NOMO-1 treated with dmso at 0.1 percent for 144 hours (cell line): ENCODE results near the gene TAGLN3.

Experiments
- DNase-seq: peaks from one replicate; lab custom pipeline; 2025; ENCODE audit not compliant: unreplicated experiment; lab: John Stamatoyannopoulos, UW

Gene TAGLN3

DNA sequence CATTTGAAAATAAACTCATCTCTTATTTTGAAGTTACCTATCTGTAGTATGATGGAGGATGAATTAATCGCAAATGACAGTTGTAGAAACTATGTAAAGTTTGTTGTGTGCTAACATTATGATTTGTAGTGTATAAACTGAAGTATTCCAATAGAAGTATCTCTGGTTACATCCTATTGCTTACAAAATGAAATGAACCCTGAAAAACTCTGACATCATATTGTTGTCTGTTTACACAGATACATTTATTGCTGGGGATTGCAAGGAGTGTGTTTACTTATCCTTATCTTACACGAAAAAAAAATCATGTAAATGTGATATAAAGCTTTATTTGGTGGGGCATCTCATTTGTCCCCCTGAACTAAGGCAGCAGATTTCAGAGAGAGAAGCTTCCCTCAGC, 22.5 kb upstream of the TAGLN3 start:
- no peak for DNase-seq

DNA sequence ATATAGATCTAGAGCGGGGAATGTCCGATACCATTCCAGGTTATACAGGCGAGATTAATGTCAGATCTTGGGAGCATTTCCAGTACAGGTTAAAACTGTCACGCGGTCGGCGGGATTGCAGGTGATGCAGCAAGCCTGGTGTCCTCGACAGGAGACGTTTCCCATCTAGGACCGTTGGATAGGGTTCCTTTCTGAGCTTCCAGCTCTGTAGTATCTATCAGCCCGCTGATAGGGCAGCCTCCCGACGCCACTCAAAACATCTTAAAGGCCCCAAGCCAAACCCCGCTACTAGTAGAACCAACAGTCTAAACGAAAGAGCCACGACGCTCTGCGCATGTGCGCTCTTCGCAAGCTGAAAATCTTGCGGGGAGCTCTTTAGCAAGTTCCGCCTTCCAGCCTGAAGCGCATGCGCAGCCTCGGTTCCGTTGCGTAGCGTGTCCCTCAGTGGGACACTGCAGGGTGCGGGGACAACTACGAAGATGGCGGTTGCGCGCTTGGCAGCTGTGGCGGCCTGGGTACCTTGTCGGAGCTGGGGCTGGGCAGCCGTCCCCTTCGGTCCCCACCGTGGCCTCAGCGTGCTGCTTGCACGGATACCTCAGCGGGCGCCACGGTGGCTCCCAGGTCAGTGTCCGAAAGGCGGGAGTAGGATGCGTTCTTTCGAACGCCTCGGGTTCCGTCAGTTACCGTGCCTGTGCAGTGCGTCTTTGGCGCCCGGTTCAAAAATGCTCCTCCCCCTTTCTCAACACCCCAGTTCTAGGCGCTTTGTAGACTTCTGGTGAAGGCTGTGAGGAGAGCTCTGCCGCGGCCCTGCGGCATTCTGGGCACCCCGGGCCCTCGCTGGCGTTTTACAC, 19.9 kb upstream of the TAGLN3 start, which contains the start of gene ABHD10:
TSS of gene ABHD10 (plus strand) at position 444 of the 851 bp plus-strand sequence. CDS start at position 480, 36 bp downstream.
- DNase-seq, result peak; percentile 81

DNA sequence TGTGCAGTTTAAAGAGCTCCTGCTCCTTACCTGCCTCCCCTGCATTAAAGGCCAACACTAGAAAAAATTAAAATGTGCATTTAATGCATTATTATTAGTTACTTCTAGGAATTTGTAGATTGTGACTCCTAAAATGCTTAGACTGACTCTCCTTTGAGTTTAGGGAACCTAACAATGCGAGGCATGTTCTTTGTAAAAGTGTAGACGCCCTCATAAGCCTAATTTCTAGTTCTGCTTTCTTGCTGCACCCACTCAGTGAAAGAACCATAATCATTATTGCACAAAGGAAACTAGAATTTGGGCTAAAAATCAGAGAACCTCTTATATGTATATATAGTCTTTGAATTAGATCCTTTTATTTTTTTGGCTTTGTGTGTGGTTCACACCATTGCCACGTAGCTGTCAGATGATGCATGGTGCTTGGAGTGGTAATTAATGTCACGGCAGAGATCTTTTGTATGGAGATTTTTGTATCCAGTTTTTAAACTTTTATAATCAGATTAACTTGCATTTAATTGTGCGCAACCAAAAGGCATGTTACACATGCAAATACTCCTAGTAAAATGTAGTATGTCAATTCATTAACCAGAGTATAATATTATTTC, 19.2 kb upstream of the TAGLN3 start:
- DNase-seq, result peak; percentile 60

DNA sequence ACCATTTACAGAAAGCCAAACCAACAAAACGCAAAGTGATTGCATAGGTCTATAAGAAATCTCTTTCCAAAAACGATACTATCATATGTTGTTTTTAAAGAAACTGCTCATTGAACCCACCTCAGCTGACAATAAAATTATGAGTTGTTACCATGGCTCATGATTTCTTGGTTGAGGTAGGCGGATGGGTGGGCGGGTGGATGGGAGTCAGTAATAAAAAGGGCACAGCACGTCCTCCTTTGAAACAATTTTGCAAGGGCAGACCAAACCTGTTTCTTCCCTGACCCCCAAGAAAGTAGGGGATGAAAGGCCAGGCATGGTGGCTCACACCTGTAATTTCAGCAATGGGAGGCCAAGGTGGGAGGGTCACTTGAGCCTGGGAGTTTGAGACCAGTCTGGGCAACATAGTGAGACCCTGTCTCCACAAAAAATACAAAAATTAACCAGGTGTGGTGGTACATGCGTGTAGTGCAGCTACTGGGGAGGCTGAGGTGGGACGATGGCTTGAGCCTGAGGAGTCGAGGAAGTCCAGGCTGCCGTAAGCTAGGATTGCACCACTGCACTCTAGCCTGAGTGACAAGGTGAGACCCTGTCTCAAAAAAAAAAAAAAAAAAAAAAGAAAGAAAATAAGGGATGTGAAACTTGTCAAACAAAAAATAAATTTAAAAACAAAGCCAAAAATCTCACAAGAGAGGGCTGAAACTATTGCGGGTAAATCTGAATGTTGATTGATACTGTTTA, 17.8 kb upstream of the TAGLN3 start:
- DNase-seq, result no peak

DNA sequence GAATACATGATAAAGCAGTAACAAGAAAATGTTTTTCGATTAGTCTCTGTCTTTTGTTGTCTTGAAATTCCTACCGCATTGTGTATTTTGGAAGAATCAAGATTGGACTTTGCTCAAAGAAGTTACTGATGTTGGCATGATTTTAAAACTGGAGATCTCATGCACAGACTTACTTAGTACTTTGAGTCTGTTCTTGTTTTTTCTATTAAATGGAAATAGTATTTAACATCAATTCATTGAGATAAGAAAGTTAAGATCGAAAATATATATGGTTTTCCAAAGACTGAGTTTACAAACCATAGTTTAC, 17.3 kb upstream of the TAGLN3 start:
- no peak for DNase-seq

DNA sequence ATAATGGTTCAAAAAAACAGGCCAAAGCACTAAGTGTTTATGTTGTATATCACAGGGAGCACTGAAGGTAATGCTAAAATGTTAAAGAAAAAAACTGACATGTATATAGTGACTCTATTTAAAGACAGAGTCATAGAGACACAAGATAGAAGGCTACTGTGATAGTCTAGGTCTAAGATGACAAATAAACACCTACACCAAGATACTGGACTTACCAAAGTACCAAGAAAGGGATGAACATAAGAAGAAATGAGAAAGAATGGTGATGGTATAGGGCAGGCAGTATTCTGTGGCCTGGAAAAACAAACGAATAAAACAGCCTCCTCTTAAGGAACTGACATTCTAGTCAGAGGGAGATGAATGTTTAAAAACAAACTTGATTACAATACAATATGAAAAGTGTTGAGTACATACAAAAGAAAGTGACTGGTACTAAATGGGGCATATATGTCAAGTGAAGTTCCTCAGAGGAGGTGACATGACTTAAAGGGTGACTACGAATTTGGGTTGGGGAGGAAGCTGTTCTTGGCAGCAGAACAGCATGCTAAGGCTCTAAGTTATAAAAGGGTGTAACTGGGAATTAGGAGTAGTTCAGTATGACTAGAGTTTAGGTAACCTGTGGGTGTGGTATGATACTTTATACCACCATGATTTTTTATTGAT, 14.0 kb upstream of the TAGLN3 start:
- DNase-seq, result no peak

DNA sequence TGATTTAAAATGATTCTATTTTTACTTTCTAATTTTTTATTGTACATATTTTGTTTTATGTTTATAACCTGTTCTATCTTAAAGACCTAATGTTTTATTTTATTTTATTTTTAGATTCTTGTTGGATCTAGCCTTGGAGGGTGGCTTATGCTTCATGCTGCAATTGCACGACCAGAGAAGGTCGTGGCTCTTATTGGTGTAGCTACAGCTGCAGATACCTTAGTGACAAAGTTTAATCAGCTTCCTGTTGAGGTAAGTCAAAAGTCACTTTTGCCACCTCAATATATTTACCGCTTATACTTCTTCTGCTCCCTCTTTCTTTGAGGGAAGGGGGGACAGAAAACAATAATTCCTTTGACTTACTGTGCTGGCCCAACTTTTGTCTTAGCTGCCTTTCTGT, 11.9 kb upstream of the TAGLN3 start:
- DNase-seq, result no peak

DNA sequence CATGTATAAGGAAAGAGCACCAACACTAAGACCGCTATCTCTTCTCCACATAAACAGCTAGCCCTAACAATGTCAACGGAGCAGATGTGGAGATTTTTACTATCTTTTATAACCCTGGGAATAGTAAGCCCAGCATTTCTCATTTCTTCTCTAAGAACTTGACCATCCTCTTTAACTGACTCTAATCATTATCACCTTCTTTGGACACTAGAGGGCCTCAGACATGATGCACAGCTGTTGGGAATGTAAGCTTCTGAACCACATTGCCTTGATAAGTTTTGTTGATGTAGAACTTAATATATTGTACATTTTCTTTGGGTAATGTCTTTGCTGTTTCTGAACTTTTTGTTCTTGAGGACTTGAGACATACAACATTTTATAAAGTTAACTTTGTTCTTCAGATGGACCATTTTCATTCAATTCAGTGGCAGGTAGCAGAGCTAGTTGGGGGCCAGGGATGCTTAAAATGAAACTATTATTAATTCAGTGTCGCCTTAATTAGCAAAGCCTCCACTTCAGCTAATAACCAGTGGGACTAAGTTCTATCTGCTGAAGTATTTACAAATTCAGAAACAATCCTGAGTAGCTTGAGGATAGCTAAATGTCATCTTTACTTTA, 9.6 kb upstream of the TAGLN3 start:
- DNase-seq, result no peak

DNA sequence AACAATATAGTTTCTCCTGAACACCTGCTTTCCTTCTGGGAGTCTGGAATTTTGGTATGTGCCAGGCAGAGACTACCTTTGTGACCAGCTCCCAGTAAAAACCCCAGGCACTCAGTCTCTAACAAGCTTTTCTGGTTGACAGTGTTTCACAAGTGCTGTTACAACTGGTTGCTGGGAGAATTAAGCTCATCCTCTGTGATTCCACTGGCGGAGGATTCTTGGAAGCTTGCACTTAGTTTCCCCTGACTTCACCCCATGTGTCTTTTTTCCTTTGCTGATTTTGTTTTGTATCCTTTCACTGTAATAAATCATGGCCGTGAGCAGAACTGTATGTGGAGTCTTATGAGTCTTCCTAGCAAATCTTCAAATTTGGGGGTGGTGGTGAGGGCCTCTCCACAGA, 5.7 kb upstream of the TAGLN3 start:
- no peak for DNase-seq

DNA sequence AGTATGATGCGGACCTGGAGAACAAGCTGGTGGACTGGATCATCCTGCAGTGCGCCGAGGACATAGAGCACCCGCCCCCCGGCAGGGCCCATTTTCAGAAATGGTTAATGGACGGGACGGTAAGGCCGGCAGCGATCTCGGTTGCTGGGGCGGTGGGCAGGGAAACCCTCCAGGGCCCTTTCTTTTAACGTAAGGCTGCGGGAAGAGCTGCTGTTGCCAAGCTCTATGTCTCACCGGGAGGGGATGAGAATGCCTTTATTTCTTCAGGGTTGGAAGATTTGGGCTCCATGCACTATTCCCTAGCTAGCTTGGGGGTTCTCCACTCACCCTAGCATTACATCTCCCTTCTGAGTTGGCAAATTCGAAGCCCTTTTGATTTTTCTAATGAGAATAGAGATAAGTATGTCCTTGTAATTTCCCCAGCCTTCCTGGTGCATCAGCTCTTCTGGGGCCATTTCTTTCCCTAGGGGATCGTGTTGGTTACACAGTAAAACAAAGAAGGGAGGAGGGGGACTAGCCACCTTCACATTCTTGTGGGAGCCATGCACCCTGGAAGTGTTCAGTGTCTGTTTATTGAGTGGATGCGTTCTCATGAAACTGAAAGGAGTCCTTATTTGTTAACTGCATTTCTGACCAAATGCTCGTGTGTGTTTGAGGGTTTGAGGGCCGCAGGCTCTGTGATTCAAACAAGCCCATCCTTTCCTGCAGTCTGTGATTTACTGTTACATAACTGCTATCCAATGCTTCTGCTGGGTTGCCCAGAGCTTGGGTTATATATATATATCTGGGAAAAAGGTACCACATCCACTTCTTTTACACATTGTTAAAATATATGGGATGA, 982 bp downstream of the TAGLN3 start:
- no peak for DNase-seq

DNA sequence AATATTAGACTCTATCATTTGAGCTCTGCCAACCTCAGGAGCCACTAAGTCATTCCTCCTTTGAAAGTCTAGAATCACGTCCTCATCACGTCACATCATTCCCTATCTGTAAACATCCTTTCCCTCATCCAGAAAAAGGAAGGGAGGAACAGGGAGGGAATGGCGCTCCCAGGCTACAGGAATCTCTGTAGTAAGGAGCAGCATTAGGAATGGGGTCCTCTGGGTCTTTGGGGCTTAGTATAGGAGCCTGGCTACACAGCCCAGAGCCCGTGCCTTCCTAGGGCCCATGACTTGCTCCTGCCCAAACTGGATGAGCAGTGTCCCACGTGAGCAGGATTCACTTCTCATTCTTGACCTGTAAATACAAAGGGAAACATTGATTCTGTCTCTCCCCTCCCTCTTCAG, 1.6 kb downstream of the TAGLN3 start:
- DNase-seq, result no peak

DNA sequence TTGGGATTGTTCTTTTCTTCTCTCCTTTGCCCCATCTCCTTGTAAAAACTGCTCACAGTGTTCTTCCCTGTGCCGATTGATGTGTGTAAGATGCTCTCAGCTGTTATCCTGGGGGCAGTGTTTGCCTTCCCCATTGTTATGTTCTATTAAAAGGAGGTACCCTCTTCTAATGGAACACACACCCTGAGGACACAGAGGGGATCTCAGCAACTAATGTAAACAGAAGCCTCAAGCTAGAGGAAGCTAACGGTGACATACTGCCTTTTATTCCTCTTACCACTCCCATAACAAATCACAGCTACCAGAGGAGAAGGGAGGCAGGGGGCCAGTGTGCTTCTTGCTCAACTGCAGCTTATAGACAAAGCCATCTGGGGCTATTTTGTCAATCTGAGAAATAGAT, 2.2 kb downstream of the TAGLN3 start:
- DNase-seq, result no peak

DNA sequence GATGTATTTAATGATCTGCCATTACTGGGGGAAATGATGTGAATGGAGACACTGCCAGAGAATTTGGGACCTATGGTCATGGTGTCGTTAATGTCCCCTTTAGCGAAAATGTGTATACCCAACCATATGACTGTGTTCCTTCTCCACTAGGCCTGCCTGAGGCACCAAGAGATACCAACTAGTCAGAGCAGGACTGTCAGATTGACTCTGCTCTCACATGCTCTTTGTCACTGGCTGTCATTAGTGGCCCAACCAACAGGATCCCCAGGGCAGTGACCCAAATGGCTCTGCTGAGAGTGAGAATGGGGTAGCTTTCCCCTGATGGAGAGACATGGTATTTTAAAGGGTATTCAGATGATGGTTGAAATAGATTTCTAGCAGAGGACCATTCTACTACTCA, 2.8 kb downstream of the TAGLN3 start:
- DNase-seq, result no peak

DNA sequence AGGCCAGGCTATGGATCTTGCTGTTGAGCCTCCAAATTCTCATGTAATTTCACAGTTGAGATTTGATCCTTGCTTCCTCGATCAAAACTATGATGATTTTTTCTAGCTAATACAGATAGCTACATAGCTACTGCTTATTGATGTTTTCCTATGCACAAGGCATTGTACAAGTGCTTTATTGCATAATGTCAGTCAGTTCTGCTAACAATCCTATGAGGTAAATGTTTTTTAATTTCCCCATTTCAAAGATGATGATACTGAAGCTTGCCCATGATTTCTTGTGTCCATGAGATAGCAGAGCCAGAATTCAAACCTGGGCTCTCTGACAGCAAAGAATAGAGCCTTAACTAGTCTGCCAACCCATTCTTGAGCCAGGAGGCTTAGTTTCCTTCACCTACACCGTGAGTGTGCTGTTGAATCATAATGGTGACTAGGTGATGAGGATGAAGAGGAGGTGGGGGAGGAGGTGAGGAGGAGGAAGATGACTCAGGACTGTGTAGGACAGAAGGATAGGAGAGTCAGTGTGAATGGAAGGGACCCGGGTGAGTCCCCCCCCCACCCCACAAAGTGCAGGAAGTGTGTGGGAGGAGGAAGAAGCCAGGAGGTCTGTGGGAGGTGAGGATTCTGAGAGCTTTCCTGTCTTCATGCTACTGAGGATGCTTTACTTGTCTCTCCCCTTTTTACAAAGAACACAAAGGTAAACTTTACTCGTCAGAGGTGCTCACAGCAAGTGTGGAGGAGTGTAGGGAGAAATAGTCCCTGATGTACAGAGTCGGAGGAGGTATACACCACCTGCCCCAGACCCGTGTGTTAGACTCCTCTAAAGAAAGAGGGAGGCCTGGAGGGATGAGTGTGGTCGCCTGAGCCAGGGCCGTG, 3.6 kb downstream of the TAGLN3 start:
- DNase-seq, result no peak

DNA sequence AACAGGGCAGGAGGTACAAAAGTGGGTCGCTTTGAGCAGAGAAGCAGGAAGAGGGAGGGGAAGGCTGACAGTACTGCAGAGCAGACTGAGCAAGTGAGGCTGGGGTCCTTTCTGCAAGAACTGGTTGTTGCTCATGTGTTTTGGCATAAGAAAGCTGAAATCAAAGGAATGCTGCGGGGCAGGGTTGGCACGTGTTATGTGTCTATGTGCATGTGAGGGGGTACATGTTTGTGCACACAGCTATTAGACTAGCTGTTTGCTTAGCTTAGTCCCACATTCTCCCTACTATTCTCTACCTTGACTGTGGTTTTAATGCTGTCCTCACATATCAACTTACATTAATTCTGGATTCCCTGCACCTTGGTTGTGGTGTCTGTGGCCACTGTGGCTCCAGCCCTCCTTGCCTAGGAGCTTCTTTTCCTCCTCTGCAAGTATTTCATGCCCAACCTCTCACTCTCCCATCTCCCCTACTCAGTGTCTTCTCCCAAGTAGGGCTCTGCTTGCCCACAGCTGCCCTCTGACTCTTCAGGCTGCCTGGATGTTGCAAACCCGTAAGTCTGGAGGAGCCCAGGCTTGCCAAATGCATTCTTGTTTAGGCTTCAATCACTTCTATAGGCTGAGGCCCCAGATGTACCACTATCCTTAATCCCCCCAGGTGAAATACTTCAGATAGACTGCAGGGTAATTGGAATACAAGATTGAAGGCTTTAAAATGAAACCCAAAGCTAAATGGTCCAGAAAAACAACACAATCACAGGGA, 4.8 kb downstream of the TAGLN3 start:
- DNase-seq, result no peak

DNA sequence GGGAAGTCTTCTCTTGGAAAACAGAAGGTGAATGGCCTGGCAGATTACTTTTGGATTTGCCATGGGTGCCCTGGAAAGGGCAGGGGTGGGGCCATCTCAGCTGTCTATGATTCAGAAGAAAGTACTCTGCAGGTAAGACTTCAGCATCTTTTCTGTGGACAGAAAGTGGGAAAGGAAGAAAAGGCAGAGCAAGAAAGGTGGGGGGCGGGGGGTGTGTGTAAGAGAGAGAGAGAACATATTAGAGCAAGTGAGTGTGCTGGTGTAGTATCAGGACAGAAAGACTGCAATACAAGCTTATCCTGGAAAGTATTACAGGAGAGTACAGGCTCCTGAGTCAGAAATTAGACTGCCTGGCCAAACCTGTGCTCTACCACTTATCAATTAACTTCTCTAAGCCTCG, 5.5 kb downstream of the TAGLN3 start:
- no peak for DNase-seq

DNA sequence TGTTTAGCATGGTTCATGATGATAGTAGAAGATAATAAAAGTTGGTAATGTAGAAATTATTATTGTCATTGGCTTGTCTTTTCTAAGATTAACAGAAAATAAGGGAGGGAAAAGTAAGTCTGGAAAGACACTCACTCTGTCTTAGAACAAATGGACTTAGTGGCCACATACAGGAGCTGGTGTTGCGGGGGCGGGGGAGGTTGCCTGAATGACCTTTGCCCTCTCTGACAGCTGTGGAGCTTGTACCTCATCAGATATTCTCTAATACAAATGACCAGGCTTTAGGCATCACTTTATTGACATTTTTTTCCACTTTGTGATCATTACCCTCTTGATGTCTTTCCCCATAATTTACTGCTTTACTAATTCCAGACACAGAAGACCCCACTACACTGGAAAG, 5.9 kb downstream of the TAGLN3 start:
- no peak for DNase-seq

DNA sequence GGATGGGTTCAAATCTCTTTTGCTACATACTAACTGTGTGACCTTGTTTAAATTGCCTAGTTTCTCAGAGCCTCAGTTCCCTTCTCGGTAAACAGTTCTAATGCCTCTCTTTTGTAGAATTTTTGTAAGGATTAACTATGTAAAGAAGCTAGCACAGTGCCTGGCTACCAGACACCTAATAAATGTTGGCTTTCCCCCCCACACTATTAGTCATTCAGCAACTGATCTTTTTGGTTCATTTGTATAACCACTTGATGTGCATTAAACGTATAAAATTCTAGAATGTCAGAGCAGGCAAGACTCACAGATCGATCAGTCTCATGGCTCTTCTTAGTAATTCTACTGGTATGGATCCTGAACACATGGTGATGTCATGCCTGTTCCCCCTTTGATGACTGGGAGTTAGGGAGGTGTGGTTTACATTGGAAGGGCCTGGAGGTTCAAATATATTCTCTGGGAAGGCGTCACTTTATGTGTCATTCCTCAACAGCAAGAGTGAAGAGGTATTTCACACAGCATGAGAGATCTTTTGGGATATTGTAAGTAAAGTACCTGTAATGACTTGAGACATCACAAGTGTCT, 6.5 kb downstream of the TAGLN3 start:
- DNase-seq, result no peak
